ENCODE measurements around the gene MICU1.
A peak's percentile ranks its signal among the peaks of the same experiment; 100 is the strongest.

Gene MICU1

GRCh38 chr10:72639441-72639873 lies 13.6 kb upstream of the MICU1 start:
- no peak for TF ChIP-seq CTCF (IDR thresholded peaks at IDR 0.05; ENCODE audit: insufficient read depth, low read length, poor library complexity, severe bottlenecking)
- no peaks in the 10 kb centered on the region for H3K36me3 ChIP-seq (ENCODE audit: control insufficient read depth, insufficient read depth, low read length)
- no peaks in the 10 kb centered on the region for H3K27me3 ChIP-seq (replicated peaks; ENCODE audit: control insufficient read depth, insufficient read depth, low read length)
- no peak for DNase-seq (ENCODE audit: extremely low read depth, insufficient read length)
- H3K4me3 ChIP-seq (replicated peaks; ENCODE audit: low read depth, low read length): no peak overlapping the region

DNA sequence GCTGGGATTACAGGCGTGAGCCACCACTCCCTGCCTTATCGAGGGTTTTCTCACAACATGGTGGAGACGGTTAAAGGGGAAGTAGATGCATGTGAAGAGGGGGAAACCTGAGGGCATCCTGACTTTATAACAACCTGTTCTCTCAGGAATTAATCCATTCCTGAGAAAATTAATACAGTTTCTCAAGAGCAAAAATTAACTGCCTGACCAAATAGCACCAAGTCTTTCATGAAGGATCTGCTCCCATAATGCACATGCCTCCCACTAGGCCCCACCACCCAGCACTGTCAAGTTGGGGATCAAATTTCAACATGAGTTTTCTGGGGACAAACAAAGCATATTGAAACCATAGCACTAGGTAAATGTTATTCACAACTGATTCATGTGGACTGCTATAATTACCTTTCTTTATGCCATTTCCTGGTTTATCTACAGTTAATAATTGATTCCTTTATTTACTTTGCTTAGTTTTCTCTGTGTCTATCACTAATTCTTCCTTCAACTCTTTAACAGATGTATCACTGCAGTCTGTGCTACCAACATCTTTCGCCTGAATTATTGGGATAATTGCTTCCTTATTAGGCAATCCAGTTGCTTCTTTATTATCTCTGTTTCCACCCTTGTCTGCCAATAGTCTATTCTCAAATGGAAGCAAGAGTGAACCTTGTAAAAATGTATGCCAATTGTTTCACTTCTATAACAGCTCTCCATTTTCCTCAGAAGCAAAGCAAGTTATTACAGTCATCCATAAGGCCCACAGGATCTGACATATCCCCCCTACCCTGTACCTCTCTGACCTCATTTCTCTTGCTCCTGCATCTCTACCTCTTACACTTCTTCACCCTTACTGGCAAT lies 12.9 kb upstream of the MICU1 start:
- Histone ChIP-seq H3K4me3 (replicated peaks; ENCODE audit: low read depth, low read length) (no peak overlapping the region), H3K36me3 (ENCODE audit: control insufficient read depth, insufficient read depth, low read length) (no peaks in the 10 kb centered on the region), H3K27me3 (replicated peaks; ENCODE audit: control insufficient read depth, insufficient read depth, low read length) (no peaks in the 10 kb centered on the region)
- DNase-seq (ENCODE audit: extremely low read depth, insufficient read length): no peak
- TF ChIP-seq CTCF (IDR thresholded peaks at IDR 0.05; ENCODE audit: insufficient read depth, low read length, poor library complexity, severe bottlenecking): no peak

DNA sequence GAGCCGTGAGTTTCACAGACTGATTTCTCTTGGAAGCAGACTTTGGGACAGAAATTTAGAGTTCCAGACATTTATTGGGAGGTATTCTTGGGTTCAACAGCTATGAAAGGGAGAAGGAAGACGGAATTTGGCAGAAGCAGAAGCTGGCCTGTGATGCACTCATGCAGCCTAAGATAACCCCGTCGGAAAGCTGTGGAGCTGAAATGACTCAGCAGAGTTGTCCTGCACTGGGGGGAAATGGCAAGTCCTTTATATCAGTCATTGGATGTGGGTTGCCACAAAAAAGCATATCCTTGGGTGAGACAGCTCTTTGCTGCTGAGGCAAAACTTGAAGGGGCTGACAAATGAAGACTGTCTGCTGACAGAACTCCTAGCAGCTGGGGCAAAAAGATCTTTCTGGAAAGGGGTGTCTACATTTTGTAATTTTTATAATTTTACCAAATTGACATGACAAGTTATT lies 11.5 kb upstream of the MICU1 start:
- no peak for TF ChIP-seq CTCF (IDR thresholded peaks at IDR 0.05; ENCODE audit: insufficient read depth, low read length, poor library complexity, severe bottlenecking)
- H3K4me3 ChIP-seq (replicated peaks; ENCODE audit: low read depth, low read length): no peak overlapping the region
- peak; percentile 40 for DNase-seq (ENCODE audit: extremely low read depth, insufficient read length)
- no peaks in the 10 kb centered on the region for H3K36me3 ChIP-seq (ENCODE audit: control insufficient read depth, insufficient read depth, low read length)
- no peaks in the 10 kb centered on the region for H3K27me3 ChIP-seq (replicated peaks; ENCODE audit: control insufficient read depth, insufficient read depth, low read length)

DNA sequence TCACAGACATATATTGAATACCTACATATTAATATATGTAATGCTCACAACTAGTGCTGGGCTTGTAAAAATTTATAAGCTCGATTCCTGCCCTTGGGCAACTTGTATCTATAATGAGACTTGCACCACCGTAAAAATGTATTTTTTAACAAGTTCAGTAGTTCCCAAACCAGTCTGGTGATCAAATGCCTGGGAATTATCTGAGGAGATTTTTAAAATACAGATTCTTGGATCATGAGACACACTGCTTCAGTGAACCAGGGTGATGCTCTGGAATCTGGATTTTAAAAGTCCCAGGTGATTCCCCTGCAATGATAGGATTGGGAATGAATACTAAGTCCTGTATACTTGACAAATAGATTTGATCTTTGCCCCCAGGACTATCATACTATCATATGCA lies 4.3 kb upstream of the MICU1 start:
- no peak for DNase-seq (ENCODE audit: extremely low read depth, insufficient read length)
- Histone ChIP-seq H3K36me3 (ENCODE audit: control insufficient read depth, insufficient read depth, low read length) (no peaks in the 10 kb centered on the region), H3K4me3 (replicated peaks; ENCODE audit: low read depth, low read length) (no peak overlapping the region), H3K27me3 (replicated peaks; ENCODE audit: control insufficient read depth, insufficient read depth, low read length) (no peaks in the 10 kb centered on the region)
- no peak for TF ChIP-seq CTCF (IDR thresholded peaks at IDR 0.05; ENCODE audit: insufficient read depth, low read length, poor library complexity, severe bottlenecking)

DNA sequence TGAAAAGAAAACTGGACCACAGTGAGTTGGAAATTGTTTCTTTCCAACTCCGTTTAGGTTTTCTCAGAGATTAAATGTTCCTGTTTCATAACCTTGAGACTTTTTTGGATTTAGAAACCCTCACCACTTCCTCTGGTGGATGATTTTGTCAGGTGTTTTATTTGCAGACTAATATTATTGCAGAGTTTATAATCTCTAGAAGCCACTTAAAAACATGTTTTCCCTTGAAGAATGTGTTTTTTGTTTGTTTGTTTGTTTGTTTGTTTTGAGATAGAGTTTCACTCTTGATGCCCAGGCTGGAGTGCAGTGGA lies 520 bp upstream of the MICU1 start:
- H3K4me3 ChIP-seq (replicated peaks; ENCODE audit: low read depth, low read length): peak overlapping the region; percentile 98
- DNase-seq (ENCODE audit: extremely low read depth, insufficient read length): no peak
- no peaks in the 10 kb centered on the region for H3K27me3 ChIP-seq (replicated peaks; ENCODE audit: control insufficient read depth, insufficient read depth, low read length)
- no peak for TF ChIP-seq CTCF (IDR thresholded peaks at IDR 0.05; ENCODE audit: insufficient read depth, low read length, poor library complexity, severe bottlenecking)
- no peaks in the 10 kb centered on the region for H3K36me3 ChIP-seq (ENCODE audit: control insufficient read depth, insufficient read depth, low read length)

GRCh38 chr10:72625276-72625607 lies 637 bp downstream of the MICU1 start:
- no peak for DNase-seq (ENCODE audit: extremely low read depth, insufficient read length)
- Histone ChIP-seq H3K4me3 (replicated peaks; ENCODE audit: low read depth, low read length) (peak overlapping the region; percentile 98), H3K36me3 (ENCODE audit: control insufficient read depth, insufficient read depth, low read length) (no peaks in the 10 kb centered on the region), H3K27me3 (replicated peaks; ENCODE audit: control insufficient read depth, insufficient read depth, low read length) (no peaks in the 10 kb centered on the region)
- no peak for TF ChIP-seq CTCF (IDR thresholded peaks at IDR 0.05; ENCODE audit: insufficient read depth, low read length, poor library complexity, severe bottlenecking)

Data from GM06990 (cell line).